22Rv1 (cell line): Measurements from ENCODE around the gene ST3GAL3.

ENCODE experiments used
- ZFX ChIP-seq: fragments of 450-650 bp; IDR thresholded peaks from 2 replicates; pipeline ENCODE4 v1.6.1; 2017; ENCODE audit warnings: antibody characterized with exemption, borderline replicate concordance
- TF ChIP-seq, protein P1 (sequence below): fragments of 450-650 bp; IDR thresholded peaks from 2 replicates; pipeline ENCODE4 v1.5.1; 2017; ENCODE audit warnings: mild to moderate bottlenecking

DNA sequence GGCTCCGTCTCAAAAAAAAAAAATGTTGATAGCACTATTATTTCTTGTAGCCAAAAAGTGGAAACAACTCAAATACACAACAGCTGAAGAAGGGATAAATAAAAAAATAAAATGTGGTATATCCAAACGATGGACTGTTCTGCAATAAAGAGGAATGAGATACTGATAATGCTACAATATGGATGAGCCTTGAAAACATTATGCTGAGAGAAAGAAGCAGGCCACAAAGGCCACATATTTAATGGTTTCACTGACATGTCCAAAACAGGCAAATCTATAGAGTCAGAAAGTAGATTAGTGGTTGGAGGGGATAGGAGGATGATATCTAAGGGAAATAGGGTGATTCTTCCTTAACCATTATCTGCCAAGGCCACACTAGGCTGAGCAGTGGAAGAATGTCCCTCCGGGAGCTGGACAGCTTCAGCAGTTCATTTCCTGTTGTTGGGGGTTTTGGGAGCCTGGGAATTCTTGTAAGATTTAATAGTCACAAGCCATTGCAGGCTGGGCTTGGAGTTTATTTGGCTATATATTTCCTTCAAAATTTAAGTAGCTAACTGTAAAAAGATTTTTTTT is 53.5 kb downstream of the ST3GAL3 start:
- TF ChIP-seq, protein P1, sequence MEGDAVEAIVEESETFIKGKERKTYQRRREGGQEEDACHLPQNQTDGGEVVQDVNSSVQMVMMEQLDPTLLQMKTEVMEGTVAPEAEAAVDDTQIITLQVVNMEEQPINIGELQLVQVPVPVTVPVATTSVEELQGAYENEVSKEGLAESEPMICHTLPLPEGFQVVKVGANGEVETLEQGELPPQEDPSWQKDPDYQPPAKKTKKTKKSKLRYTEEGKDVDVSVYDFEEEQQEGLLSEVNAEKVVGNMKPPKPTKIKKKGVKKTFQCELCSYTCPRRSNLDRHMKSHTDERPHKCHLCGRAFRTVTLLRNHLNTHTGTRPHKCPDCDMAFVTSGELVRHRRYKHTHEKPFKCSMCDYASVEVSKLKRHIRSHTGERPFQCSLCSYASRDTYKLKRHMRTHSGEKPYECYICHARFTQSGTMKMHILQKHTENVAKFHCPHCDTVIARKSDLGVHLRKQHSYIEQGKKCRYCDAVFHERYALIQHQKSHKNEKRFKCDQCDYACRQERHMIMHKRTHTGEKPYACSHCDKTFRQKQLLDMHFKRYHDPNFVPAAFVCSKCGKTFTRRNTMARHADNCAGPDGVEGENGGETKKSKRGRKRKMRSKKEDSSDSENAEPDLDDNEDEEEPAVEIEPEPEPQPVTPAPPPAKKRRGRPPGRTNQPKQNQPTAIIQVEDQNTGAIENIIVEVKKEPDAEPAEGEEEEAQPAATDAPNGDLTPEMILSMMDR: no peak
- TF ChIP-seq ZFX: no peak
